IMR-90 (cell line): ENCODE measurements around the gene DICER1. TPM values are rescaled to one million over a fixed set of nuclear protein-coding genes. Genes with fewer than 3 reads are reported as not detected.

Source experiments
- ATAC-seq: fragments of 200-7000 bp; cut with Tn5 transposase; 2 replicates; pipeline ENCODE4 v1.9.1; 2020; ENCODE audit warnings: low read depth, mild to moderate bottlenecking, moderate library complexity
- BruUV-seq: library from RNA; stranded (reverse); fragments of 400-500 nt; replicated peaks from 2 replicates; lab custom pipeline; 2021; lab: Mats Ljungman, UMichigan
- CTCF ChIA-PET: fragments of 300-600 bp; formaldehyde crosslinking; extraction: SDS; loops from one replicate; lab custom pipeline; 2021; ENCODE audit warnings: antibody characterized with exemption; lab: Yijun Ruan, JAX
- POLR2A ChIA-PET: fragments of 300-600 bp; sonication (Branson Sonifier 250); formaldehyde crosslinking; loops from one replicate; lab custom pipeline; 2022; ENCODE audit warnings: antibody characterized with exemption; ENCODE audit not compliant: unreplicated experiment; lab: Charles Lee
- DNase-seq: peaks from one replicate; pipeline ENCODE4 v3.0.0; 2013
- H2AFZ ChIP-seq: replicated peaks from 2 replicates; pipeline ENCODE3; 2013; ENCODE audit warnings: low read length, mild to moderate bottlenecking; ENCODE audit not compliant: poor library complexity
- H2AK5ac ChIP-seq: 2 replicates; pipeline ENCODE4 v1.6.1; 2013; ENCODE audit warnings: low read depth, low read length, inconsistent platforms
- H2AK9ac ChIP-seq: replicated peaks from 2 replicates; pipeline ENCODE3; 2013; ENCODE audit warnings: mild to moderate bottlenecking, low read depth, low read length, moderate library complexity; ENCODE audit not compliant: poor library complexity
- H2BK120ac ChIP-seq: 2 replicates; pipeline ENCODE4 v1.6.1; 2013; ENCODE audit warnings: low read depth, low read length, inconsistent platforms
- H2BK15ac ChIP-seq: 3 replicates; pipeline ENCODE4 v1.6.1; 2013; ENCODE audit warnings: low read depth, low read length, inconsistent platforms
- H2BK20ac ChIP-seq: 2 replicates; pipeline ENCODE4 v1.6.1; 2013; ENCODE audit warnings: low read depth, mild to moderate bottlenecking, inconsistent platforms, low read length, moderate library complexity
- H2BK5ac ChIP-seq: 2 replicates; pipeline ENCODE4 v1.6.1; 2013; ENCODE audit warnings: mild to moderate bottlenecking, low read depth, low read length, inconsistent platforms; ENCODE audit not compliant: poor library complexity, severe bottlenecking
- H3K14ac ChIP-seq: replicated peaks from 2 replicates; pipeline ENCODE4 v1.6.1; 2013; ENCODE audit warnings: low read depth, low read length, inconsistent platforms
- H3K18ac ChIP-seq: 2 replicates; pipeline ENCODE4 v1.6.1; 2013; ENCODE audit warnings: low read depth, low read length, control low read depth
- H3K23ac ChIP-seq: 2 replicates; pipeline ENCODE4 v1.6.1; 2013; ENCODE audit warnings: low read depth, low read length, inconsistent platforms
- H3K27ac ChIP-seq: 2 replicates; pipeline ENCODE4 v1.5.1; 2013; ENCODE audit warnings: mild to moderate bottlenecking, control low read depth, low read length; ENCODE audit not compliant: insufficient read depth
- H3K27me3 ChIP-seq: 2 replicates; pipeline ENCODE4 v1.6.1; 2013; ENCODE audit warnings: low read length; ENCODE audit not compliant: control insufficient read depth, insufficient read depth
- H3K36me3 ChIP-seq: 2 replicates; pipeline ENCODE4 v1.6.1; 2013; ENCODE audit warnings: low read length, mixed read lengths; ENCODE audit not compliant: control insufficient read depth, insufficient read depth
- H3K4ac ChIP-seq: 2 replicates; pipeline ENCODE4 v1.6.1; 2013; ENCODE audit warnings: low read depth, low read length, inconsistent platforms
- H3K4me1 ChIP-seq: 2 replicates; pipeline ENCODE4 v1.6.1; 2013; ENCODE audit warnings: low read length, mixed read lengths; ENCODE audit not compliant: control insufficient read depth, insufficient read depth
- H3K4me2 ChIP-seq: 2 replicates; pipeline ENCODE4 v1.6.1; 2013; ENCODE audit warnings: low read depth, mild to moderate bottlenecking, control low read depth, low read length, moderate library complexity
- H3K4me3 ChIP-seq: 2 replicates; pipeline ENCODE4 v1.5.1; 2013; ENCODE audit warnings: low read depth, mild to moderate bottlenecking, control low read depth, low read length, moderate library complexity; ENCODE audit not compliant: insufficient read depth
- H3K56ac ChIP-seq: 2 replicates; pipeline ENCODE4 v1.6.1; 2013; ENCODE audit warnings: low read length, inconsistent platforms; ENCODE audit not compliant: insufficient read depth; ENCODE audit errors: extremely low read depth
- H3K79me1 ChIP-seq, 2 experiments: 2 replicates each; pipeline ENCODE4 v1.6.1; 2013; ENCODE audit warnings: low read length in 2 of 2, inconsistent platforms in 1 of 2, low read depth in 1 of 2
- H3K9ac ChIP-seq: 2 replicates; pipeline ENCODE4 v1.6.1; 2013; ENCODE audit warnings: low read depth, low read length, control low read depth
- H3K9me1 ChIP-seq: 2 replicates; pipeline ENCODE4 v1.6.1; 2013; ENCODE audit warnings: low read length, inconsistent platforms; ENCODE audit not compliant: insufficient read depth
- H3K9me3 ChIP-seq: 2 replicates; pipeline ENCODE4 v1.6.1; 2013; ENCODE audit warnings: low read length; ENCODE audit not compliant: control insufficient read depth, insufficient read depth
- H4K20me1 ChIP-seq: 2 replicates; pipeline ENCODE4 v1.6.1; 2013; ENCODE audit warnings: low read length, inconsistent platforms; ENCODE audit not compliant: insufficient read depth
- H4K5ac ChIP-seq: 2 replicates; pipeline ENCODE4 v1.6.1; 2013; ENCODE audit warnings: mild to moderate bottlenecking, low read depth, low read length, control low read depth
- H4K8ac ChIP-seq, 2 experiments: 2 replicates each; pipeline ENCODE4 v1.6.1; 2013; ENCODE audit warnings: low read depth in 2 of 2, low read length in 2 of 2, control low read depth in 1 of 2, inconsistent platforms in 1 of 2
- H4K91ac ChIP-seq: 2 replicates; pipeline ENCODE4 v1.6.1; 2013; ENCODE audit warnings: low read depth, low read length, inconsistent platforms; ENCODE audit not compliant: insufficient read depth
- BHLHE40 ChIP-seq: fragments of 150-350 bp; IDR thresholded peaks from 2 replicates; pipeline ENCODE4 v1.6.1; 2016; ENCODE audit warnings: mild to moderate bottlenecking, low read depth, low read length
- CEBPB ChIP-seq: IDR thresholded peaks from 2 replicates; pipeline ENCODE4 v1.6.1; 2012; ENCODE audit warnings: low read depth, low read length, improper control_type of control experiment
- ELK1 ChIP-seq: fragments of 150-350 bp; IDR thresholded peaks from 2 replicates; pipeline ENCODE4 v1.6.1; 2016; ENCODE audit warnings: low read depth, mild to moderate bottlenecking, low read length, moderate library complexity, borderline replicate concordance
- FOS ChIP-seq: fragments of 150-350 bp; IDR thresholded peaks from 2 replicates; pipeline ENCODE4 v1.6.1; 2016; ENCODE audit warnings: low read depth, low read length
- MAZ ChIP-seq: IDR thresholded peaks from 2 replicates; pipeline ENCODE4 v1.6.1; 2012; ENCODE audit warnings: low read depth, mild to moderate bottlenecking, low read length, improper control_type of control experiment, moderate library complexity, borderline replicate concordance
- NFE2L2 ChIP-seq: fragments of 150-350 bp; IDR thresholded peaks from 2 replicates; pipeline ENCODE4 v1.6.1; 2016; ENCODE audit warnings: low read depth, mild to moderate bottlenecking, low read length
- RCOR1 ChIP-seq: IDR thresholded peaks from 2 replicates; pipeline ENCODE4 v1.6.1; 2012; ENCODE audit warnings: mild to moderate bottlenecking, low read length, improper control_type of control experiment; ENCODE audit not compliant: insufficient replicate concordance
- RFX5 ChIP-seq: IDR thresholded peaks from 2 replicates; pipeline ENCODE4 v1.8.0; 2012; ENCODE audit warnings: low read depth, mild to moderate bottlenecking, low read length, moderate library complexity
- USF2 ChIP-seq: fragments of 150-350 bp; IDR thresholded peaks from 2 replicates; pipeline ENCODE4 v1.6.1; 2017; ENCODE audit warnings: mild to moderate bottlenecking, antibody characterized with exemption, low read length, low read depth
- WGBS, 2 experiments: methylation state at CpG; one replicate each; pipeline versions ENCODE4 v1.1.5 to v1.1.7; 2013; ENCODE audit warnings: missing lambda C conversion rate in 2 of 2; ENCODE audit not compliant: insufficient read length in 1 of 2; ENCODE audit errors: extremely low coverage in 2 of 2; 5-methylcytosine and 5-hydroxymethylcytosine counted together
- dilution Hi-C: fragments of 300-500 bp; cut with HindIII; formaldehyde crosslinking; loops from one replicate; pipeline ENCODE4 v1.14.3; 2018; ENCODE audit warnings: low sequenced_read_pairs; ENCODE audit not compliant: unreplicated experiment
- in situ Hi-C: fragments of 300-500 bp; cut with MboI; formaldehyde crosslinking; loops from 3 replicates; pipeline ENCODE4 v1.14.3; 2019; ENCODE audit warnings: low sequenced_read_pairs, inconsistent platforms, mixed read lengths
- intact Hi-C: fragments of 100-400 bp; cut with micrococcal nuclease; formaldehyde crosslinking; loops from 2 replicates; pipeline ENCODE4 v1.10.0; 2022
- polyA plus RNA-seq, 3 experiments: library from polyadenylated mRNA; depleted of rRNA; stranded (reverse); fragments of >200 nt; gene quantifications; 2 replicates each; pipeline ENCODE4 v1.2.3, GENCODE V29; 2012; ENCODE audit warnings: low replicate concordance in 1 of 3
- total RNA-seq: library from RNA; depleted of rRNA; stranded (reverse); fragments of >200 nt; gene quantifications from 2 replicates; pipeline ENCODE4 v1.2.3, GENCODE V29; 2012

Gene DICER1
- total and polyA plus RNA-seq, 2 of the 4 experiments (the other 2 are of a cell fraction): 9.7 to 49.5 TPM

GRCh38 chr14:95140060-95140858 lies 17.1 kb downstream of the DICER1 start:
- intact Hi-C loops: no loop called here
- Histone ChIP-seq H3K23ac (no peak overlapping the region), H4K5ac (no peak overlapping the region), H2AK5ac (no peak overlapping the region), H3K4ac (no peak overlapping the region), H3K4me1 (peaks cover 6% of the 10 kb centered on the region), H2BK15ac (no peak overlapping the region), H3K14ac (peak overlapping the region; percentile 42; the same call in 1 of the 2 replicates), H3K9me3 (no peaks in the 10 kb centered on the region; the same call in 1 of the 2 replicates), H2BK5ac (peak overlapping the region; percentile 58), H3K36me3 (no peaks in the 10 kb centered on the region), H3K4me2 (peak overlapping the region; percentile 22; the same call in 1 of the 2 replicates), H3K56ac (no peak overlapping the region), H3K9me1 (peaks cover 5% of the 10 kb centered on the region; the same call in 1 of the 2 replicates), H3K27ac (no peak overlapping the region), H4K8ac (no peak overlapping the region), H3K18ac (no peak overlapping the region), H2AFZ (no peak overlapping the region), H3K4me3 (no peak overlapping the region), H3K9ac (no peak overlapping the region), H2BK20ac (no peak overlapping the region), H3K27me3 (no peaks in the 10 kb centered on the region), H2AK9ac (no peak overlapping the region), H3K79me1 (peaks cover 7 to 51% of the 10 kb centered on the region in 2 experiments; a peak in 3 of 4 replicates), H4K20me1 (peaks cover 15% of the 10 kb centered on the region; the same call in 1 of the 2 replicates), H4K91ac (no peak overlapping the region), H2BK120ac (no peak overlapping the region)
- DNase-seq (peak; percentile 58), ATAC-seq (peak; percentile 70)
- TF ChIP-seq NFE2L2 (no peak), USF2 (no peak), CEBPB (peak; percentile 88), FOS (no peak), ELK1 (no peak), RCOR1 (no peak), RFX5 (no peak), BHLHE40 (no peak), MAZ (no peak)
- CTCF ChIA-PET: interaction anchor here (0.5 kb wide), 1 partner anchor 287 kb away, joined by 5 read pairs; no protein-coding TSS in a partner anchor
- in situ Hi-C loops: loop anchor here (25.0 kb wide), 1 partner anchor 372 kb away; the partner anchor contains the start of gene SYNE3
- no TSS peak for BruUV-seq
- WGBS, 2 experiments: no CpG with 5 or more reads among the region's 5 CpGs
- POLR2A ChIA-PET: no interaction called here
- dilution Hi-C loops: no loop called here
